GM18519 (cell line): Measurements from ENCODE around the gene HS3ST4.
"Not testable (repeated sequence)": the region's sequence is repeated elsewhere in the genome, so short reads cannot be mapped to it uniquely, and the experiment has no call there.

ENCODE experiments used
- ATAC-seq: cut with Tn5 transposase; IDR thresholded peaks from one replicate; pipeline ENCODE4 v1.9.1; 2021; ENCODE audit warnings: mild to moderate bottlenecking, moderate library complexity; ENCODE audit not compliant: unreplicated experiment, low FRiP score

Gene HS3ST4

DNA sequence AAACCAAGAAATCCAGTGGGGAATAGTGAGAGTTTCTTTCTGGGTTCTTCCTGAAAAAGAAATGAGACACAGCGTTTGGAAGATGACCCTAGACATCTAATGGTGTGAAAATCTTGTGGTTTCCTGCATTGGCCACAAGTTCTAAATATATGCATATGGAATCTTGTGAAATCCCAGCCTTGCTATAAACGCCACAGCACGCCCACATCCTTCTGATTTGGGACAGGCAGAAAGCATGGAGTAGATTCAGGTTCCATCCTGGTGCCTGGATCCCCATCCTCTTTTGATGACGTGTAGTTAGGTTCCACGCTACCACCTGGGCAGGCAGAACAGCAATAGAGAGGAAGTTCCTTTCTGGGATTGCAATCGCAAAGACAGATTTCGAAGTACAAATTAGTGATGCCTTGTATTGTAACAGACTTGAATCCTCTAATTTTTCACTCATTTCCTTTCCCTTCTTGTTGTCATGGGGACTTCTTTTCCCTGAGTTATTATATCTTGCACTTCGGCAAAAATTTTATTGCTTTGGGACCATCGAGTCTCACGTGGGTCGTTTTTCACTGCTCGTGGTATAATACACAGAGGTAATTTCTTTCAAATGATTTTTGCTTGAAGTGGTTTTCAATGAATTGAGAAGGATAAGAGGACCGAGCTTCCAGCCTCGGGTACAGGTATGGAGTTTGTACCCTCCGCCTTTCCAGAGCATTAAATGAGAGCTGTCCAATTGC lies 37.6 kb downstream of the HS3ST4 start:
- no peak for ATAC-seq

DNA sequence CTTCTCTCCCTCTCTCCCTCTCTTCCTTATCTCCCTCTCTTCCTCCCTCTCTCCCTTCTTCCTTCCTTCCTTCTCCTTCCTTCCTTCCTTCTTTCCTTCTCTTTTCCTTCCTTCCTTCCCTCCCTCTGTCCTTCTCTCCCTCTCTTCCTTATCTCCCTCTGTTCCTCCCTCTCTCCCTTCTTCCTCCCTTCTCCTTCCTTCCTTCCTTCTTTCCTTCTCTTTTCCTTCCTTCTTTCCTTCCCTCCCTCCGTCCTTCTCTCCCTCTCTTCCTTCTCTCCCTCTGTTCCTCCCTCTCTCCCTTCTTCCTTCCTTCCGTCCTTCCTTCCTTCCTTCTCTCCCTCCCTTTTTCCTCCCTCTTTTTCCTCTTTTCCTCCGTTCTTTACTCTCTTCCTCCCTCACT lies 38.6 kb downstream of the HS3ST4 start:
- ATAC-seq, result no peak

DNA sequence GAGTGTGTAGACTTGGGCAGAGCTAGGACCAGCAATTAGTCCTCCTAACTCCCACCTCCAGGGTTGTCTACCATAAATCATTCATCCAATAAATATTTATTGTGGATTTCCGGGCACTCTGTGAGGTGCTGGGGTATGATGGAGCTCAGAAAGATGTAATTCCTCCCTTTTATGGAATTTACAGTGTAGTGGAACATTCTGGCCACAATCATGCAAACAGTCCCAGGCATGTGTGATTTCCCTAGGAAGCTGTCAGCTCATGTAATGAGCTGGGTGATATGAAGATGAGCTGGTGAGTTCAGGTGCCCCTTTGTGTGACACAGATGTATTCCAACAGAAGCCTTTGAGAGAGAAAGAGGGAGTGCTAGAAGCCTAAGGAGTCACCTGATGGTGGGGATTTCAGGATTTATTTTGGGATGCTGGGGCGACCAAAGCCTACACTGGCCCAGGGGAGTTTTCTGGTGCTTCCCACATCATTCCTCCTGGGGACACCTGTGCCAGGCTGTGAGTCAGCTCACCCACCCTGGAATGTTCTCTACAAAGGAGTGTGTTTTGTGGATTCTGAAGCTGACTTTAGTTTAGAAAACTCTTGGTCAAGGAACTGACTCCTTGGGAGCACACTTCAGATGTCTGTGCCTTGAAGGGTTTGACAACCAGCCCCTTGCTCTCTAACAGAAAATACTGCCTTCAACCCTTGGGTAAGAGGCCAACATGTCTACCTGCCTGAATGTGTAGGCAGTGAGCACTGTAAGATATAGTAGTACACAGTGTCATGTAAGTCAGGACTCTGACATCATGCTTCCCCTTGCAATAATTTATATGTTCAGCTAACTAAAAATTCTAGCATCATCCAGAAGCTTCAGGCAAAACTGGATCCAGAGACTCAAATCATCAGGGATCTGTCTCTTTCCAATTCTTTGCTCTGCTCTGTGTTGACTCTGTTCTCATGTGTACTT lies 42.9 kb downstream of the HS3ST4 start:
- no peak for ATAC-seq

DNA sequence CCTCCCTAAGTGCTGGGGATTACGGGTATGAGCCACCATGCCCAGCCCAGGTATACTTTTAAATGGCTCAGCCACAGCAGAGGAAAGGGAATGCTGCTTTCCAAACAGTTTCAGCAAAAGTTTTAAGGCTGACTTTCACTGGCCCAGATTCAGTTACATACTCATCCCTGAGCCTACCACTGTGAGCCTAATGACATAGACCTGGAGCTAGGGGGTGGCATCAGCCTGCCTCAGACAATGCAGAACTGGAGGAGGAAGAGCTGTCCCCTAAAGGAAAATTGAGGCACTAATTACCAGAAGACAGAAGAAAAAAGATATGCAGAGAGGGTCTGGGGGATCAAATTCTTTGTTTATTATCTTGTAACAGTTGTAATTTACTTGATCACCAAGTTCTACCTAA lies 43.9 kb downstream of the HS3ST4 start:
- no peak for ATAC-seq

DNA sequence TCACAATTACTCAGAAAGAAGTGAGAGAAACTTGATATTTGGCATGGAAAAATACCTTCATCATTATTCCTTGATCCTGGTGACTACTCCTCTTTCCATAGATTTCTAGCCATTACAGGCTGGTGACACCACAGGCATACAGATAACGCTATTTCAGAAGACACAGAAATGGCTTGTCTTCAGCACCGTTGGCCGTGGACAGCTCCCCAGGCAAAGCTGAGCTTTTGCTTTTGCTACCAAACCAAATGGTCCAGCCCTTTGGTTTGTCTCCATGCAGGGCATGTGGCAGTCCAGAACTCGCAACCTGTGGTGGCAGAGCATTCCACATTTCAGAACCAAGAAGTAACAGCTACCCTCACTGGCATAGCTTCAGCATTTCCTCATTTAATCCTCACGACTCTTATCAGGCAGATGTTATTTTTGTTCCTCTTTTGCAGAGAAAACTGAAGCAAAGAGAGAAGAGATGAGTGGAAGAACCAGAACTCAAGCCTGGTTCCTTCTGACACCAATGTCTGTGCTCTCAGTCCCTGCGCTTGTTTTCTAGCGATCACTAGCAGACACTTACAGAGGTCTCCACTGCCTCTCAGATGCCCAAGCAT lies 55.5 kb downstream of the HS3ST4 start:
- ATAC-seq, result no peak

DNA sequence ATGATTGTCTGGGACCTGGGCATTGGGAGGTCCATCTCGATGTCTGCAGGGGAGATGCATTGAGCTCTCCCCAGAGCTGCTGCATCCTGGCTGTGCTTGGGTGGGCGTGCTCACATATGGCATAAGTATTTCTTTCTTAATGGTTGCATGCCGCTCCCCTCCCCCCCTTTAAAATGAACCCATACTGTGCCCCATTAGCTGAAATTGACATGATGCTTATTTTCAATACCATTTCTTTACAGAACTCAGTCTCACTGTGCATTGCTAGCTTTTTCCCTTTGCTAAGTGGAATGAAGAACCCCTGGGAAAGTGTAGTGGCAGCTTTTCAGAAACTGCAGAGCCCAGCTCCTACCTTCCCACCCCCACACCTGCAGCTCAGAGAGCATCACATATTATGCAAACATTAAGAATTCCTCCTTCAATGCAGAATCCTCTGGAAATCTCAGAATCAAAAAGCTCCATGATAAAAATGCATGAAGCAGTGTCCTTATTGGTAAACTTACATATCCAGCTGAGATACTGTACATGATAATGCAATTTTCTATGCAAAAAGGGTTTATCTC lies 56.4 kb downstream of the HS3ST4 start:
- ATAC-seq, result no peak

DNA sequence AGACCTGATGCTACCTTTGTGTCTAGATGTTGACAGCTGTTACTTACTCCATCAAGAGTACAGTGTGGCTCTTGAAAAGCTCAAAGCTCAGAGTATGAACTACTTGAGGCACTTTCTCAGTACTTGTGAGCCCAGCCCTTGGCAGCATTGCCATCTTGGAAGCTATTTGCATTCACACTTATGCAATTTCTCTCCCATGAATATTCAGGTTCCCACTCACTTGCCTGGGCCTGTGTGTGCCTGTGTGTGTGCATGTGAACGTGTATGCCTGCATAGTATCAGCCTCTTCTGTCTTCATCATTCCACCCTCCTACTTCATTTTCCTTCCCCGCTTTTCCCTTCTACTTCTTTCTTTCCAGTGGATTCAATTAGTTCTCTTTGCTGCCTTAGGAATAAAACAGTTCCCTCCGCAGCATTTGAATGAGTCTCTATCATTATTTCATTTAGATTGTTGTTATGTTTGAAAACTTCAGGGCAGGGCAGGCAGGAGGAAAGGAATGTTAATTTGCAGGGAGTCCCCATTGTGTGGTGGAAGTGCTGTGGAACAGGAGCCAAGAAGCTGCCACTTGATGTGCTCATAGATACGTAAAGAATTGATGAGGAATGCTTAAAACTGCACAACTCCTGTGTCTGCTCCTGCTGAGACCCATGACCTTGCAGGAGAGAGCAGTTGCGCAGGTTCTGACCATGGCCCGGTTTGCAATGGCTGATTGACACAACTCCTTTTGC lies 58.9 kb downstream of the HS3ST4 start:
- no peak for ATAC-seq

DNA sequence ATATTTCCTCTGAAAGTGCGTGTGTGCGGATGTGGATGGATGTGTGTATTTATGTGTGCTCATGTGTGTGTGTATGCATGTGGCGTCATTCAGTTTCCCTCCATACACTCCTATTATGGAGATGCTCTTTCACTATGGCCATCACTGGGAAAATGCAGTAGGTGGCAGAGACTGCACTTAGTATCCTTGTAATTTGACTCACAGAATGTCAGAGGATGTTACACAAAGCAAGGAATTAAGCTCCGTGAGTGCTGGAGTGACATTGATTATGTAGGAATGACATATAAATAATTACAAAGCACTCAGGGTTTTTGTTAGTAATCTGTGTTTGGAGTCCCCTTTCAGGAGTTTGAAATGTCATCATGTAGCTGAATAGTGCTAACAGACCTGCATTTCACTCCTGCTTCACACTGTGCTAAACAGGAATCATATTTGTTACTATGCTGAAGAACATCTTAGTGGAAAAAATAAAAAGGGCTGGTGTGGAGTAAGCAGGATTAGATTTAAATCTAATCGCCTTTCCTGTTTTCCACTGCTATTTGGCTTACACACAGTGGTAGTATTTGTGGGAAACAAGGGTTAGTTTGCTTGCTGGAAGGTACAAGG lies 59.6 kb downstream of the HS3ST4 start:
- no peak for ATAC-seq

DNA sequence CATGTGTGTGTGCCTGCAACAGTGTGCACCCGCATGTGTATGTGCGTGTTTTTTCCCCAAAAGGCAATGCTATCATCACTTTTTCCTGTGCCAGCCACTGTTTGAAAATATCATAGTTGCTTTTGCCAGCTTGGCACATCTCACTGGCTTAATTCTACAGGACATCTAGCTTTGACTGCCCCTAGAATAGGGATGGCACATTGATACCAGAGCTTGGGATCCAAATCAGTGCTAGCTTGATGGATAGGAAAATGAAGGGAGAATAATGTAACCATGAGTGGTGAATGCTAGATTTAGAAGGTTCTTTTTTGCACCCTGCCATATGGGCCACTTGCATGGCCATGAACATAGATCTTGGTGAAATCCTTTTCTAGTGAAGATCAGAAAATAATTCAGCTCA lies 72.7 kb downstream of the HS3ST4 start:
- no peak for ATAC-seq

DNA sequence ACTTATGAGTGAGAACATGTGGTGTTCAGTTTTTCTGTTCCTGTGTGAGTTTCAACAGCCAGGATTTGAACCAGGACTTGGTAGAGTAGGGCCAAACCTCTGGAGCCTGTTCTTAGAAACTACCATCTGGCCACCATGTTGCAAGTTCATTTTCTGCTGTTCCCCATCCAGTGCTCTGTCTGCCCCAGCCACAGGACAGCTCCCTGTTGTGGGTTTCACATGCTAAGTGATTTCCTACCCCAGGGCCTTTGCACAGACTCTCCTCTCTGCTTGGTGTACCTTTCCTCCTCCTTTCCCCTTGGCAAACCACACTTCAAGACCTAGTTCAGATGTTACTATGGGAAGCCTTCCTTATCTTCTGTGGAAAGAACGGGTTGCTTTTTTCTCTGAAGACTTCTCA lies 79.5 kb downstream of the HS3ST4 start:
- no peak for ATAC-seq

DNA sequence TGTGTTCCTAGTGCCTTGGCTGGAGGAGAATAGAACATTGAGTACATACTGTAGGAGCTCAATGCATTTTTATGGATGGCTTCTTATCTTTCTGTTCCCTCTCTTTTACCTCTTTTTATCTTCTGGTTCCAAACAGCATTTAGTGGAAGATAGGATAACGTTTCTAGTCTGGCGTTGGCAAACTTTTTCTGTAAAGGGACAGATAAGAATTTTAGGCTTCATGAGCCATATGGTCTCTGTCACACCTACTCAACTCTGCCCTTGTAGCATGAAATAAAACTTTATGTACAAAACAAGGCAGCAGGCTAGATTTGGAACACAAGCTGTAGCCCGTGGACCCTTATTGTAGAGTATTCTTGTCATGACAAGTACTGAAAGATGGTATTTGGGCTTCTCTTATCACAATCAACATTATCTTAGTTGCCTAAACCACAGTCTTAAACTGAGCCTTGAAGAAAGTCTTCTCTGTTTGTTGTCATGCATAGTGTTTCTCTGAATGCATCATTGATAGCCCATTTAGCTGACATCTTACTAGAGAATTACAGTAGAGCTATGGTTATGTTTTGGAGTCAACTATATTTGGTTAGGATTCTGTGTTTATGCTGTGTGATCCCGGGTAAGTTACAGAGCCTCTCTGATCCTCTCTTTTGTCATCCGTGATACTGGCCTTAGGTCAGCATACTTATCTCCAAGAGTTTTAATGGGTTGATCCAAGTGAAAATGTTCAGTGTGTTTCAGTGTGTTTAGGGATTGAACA lies 80.2 kb downstream of the HS3ST4 start:
- ATAC-seq, result no peak

DNA sequence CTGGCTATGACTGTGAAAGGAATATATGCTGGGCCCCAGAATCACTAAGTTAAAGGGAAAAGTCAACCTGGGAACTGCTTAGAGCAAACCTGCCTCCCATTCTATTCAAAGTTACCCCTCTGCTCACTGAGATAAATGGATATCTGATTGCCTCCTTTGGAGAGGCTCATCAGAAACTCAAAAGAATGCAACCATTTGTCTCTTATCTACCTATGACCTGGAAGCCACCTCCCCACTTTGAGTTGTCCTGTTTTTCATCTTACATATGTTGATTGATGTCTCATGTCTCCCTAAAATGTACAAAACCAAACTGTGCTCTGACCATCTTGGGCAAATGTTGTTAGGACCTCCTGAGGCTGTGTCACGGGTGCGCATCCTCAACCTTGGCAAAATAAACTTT lies 84.5 kb downstream of the HS3ST4 start:
- ATAC-seq, result not testable (repeated sequence)

DNA sequence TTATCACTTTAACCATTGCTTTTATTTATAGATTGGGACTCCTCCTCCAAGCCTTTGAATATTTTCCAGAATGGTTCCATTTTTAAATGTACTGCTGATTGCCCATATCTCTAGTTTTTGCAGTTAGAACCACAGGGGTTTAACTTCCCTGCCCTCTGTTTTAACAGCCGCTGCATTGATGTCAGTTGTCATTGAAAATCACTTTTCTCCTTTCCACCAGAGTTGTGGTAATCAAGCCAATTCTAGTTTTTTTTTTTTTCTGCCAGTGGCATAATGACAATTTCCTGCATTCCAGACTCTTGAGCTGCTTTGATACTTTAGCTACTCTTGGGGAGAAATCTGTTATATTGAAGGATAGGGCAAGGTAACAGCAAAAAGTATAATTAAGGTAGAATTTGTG lies 91.5 kb downstream of the HS3ST4 start:
- no peak for ATAC-seq

DNA sequence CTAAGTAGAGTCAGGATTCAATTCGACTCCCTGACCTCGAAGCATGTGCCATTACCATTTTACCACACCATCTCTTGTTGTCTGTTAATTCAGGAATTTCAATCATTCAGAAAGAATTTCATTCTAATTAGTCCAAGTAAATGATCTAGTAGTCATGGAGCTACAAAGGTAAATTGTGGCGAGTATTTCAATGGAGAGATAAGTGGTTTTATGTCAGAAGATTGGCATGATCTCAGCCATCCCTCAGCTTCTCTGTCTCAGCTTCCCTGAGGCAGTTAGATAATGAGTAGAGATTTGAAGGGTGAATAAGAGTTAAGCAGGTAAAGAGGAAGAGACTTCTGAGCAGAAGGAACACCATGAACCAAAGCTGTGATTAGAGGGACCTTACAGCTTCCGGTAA lies 93.6 kb downstream of the HS3ST4 start:
- no peak for ATAC-seq

DNA sequence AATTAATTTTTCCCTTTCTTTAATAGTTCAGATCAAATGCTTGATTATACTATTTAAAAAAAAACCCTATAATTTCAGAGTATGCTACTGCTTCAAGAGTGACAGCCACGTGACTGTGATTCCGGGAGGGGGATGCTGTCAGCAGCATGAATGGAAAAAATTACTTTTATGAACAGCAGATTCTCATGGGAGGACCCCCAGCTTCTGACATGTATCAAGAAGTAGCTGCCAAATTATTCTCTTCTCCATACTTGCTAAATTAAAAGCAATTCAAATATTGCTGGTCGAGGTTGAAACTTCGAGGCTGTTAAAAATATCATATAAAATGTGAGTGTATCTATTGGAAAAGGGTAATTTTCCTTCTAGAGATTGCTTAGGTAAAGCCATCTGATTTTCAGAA lies 95.0 kb downstream of the HS3ST4 start:
- no peak for ATAC-seq

DNA sequence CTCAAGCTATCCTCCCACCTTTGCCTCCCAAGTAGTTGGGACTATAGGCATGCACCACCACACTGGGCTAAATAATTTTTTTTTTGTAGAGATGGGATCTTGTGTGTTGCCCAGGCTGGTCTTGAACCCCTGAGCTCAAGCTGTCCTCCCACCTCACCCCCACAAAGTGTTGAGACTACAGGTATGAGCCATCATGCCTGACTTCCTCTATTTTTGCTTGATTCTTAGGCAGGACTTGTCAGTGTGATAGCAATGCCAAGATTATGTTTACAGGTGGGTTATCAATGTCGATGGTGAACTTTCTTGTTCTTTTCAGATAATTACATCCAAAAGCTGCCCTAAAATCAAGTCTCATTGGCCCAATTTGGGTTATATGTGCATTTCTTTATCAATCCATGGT lies 96.9 kb downstream of the HS3ST4 start:
- ATAC-seq, result no peak

DNA sequence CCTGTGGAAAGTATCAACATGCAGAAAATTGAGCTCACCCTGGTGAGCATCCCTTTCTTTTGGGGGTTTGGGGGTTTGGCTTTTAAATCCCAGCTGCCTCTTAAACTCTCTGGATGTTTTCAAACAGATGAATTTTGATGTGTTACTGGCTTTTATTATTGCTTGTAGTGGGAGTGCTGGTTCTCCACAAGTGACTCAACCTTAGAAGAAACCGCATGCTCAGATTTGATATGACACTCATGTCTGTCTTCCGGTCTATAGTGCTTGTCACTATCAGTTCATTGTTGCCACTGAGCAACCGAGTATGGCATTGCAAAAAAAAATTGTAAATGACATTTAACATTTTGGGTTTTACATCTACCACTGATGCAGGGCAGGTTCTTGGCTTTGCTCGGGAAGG lies 104.5 kb downstream of the HS3ST4 start:
- no peak for ATAC-seq

DNA sequence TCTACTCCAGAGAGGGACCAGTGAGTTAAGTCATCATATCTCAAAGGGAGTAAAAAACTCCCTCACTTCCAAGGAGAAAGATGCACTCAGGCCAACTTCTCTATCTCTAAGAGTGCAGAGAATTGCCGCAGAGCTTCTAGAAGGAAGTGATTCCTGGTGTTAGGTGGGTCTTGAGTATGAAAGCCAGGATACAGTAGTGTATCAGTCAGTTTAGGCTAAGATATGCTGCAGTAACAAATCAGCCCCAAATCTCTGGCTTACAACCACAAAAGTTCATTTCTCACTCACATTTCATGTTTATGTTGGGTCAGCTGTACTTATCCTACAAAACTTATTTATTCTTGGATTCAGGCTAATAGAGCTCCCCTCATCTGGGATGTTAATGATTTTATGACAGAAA lies 106.3 kb downstream of the HS3ST4 start:
- ATAC-seq, result no peak

DNA sequence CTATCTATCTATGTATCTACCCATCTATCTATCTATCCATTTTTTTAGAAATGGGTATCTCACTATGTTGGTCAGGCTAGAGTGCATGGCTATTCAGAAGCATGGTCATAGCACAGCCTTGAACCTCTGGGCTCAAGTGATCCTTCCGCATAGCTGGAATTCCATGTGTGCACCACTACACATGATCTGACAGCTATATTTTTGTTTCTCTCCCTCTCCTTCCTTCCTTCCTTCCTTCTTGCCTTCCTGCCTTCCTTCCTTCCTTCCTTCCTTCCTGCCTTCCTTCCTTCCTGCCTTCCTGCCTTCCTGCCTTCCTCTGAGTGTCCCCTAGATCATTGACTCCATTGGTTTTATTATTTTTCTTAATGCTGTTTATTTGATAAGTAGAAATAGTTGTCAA lies 108.1 kb downstream of the HS3ST4 start:
- no peak for ATAC-seq
